ENCODE data around the gene GSS.

Gene GSS

GRCh38 chr20:34955231-34956040, at the start of gene GSS, which contains the start of gene MYH7B:
Gene GSS, minus strand, starts transcription at chr20:34955806. Its CDS starts 3,954 bp downstream, at chr20:34951852.
Gene MYH7B, plus strand, starts transcription at chr20:34955868. Its CDS starts 22,138 bp downstream, at chr20:34978006.
- peak; percentile 83 for DNase-seq

GRCh38 chr20:35004749-35005462, 49.3 kb upstream of the GSS start:
- DNase-seq = no peak

- DNase-seq = no peak
Observed at GRCh38 chr20:35004051-35004725, 48.6 kb upstream of the GSS start.

GRCh38 chr20:35003211-35004031, 47.8 kb upstream of the GSS start:
- no peak for DNase-seq

GRCh38 chr20:35002426-35003210, 47.0 kb upstream of the GSS start:
- no peak for DNase-seq

- DNase-seq = no peak
Observed at GRCh38 chr20:35001596-35002362, 46.2 kb upstream of the GSS start.

- no peak for DNase-seq
Observed at GRCh38 chr20:35000922-35001595, 45.5 kb upstream of the GSS start.

- DNase-seq = no peak
Observed at GRCh38 chr20:35000311-35000921, 44.8 kb upstream of the GSS start.

- no peak for DNase-seq
Observed at GRCh38 chr20:34999782-35000181, 44.2 kb upstream of the GSS start.

GRCh38 chr20:34999021-34999451, 43.4 kb upstream of the GSS start:
- DNase-seq = no peak

- no peak for DNase-seq
Observed at GRCh38 chr20:34998331-34998950, 42.8 kb upstream of the GSS start.

- DNase-seq = no peak
Observed at GRCh38 chr20:34997774-34998173, 42.2 kb upstream of the GSS start.

- DNase-seq = no peak
Observed at GRCh38 chr20:34997131-34997561, 41.5 kb upstream of the GSS start.

- no peak for DNase-seq
Observed at GRCh38 chr20:34996243-34997028, 40.8 kb upstream of the GSS start.

- no peak for DNase-seq
Observed at GRCh38 chr20:34995696-34996095, 40.1 kb upstream of the GSS start.

GRCh38 chr20:34995192-34995591, 39.6 kb upstream of the GSS start:
- DNase-seq = no peak

GRCh38 chr20:34994509-34995131, 39.0 kb upstream of the GSS start:
- no peak for DNase-seq

- DNase-seq = no peak
Observed at GRCh38 chr20:34993941-34994508, 38.4 kb upstream of the GSS start.
